PFSK-1 (cell line): ENCODE results near the gene HLCS.

Experiments
- FOXP2 ChIP-seq: optimal IDR thresholded peaks from 2 replicates; pipeline ENCODE3; 2011; ENCODE audit warnings: borderline replicate concordance, control low read depth, inconsistent platforms; ENCODE audit not compliant: insufficient read depth; ENCODE audit errors: extremely low read length, extremely low read depth
- REST ChIP-seq, 2 experiments: IDR thresholded peaks; 2 replicates each; pipeline versions ENCODE4 v1.6.1 to v1.8.0; 2011 to 2012; ENCODE audit warnings: low read depth in 2 of 2, low read length in 2 of 2, control low read depth in 1 of 2, inconsistent platforms in 1 of 2, mild to moderate bottlenecking in 1 of 2, moderate library complexity in 1 of 2; ENCODE audit not compliant: insufficient read depth in 1 of 2
- TAF1 ChIP-seq: IDR thresholded peaks from 2 replicates; pipeline ENCODE4 v1.6.1; 2012; ENCODE audit warnings: low read length, control low read depth, borderline replicate concordance; ENCODE audit not compliant: insufficient read depth

DNA sequence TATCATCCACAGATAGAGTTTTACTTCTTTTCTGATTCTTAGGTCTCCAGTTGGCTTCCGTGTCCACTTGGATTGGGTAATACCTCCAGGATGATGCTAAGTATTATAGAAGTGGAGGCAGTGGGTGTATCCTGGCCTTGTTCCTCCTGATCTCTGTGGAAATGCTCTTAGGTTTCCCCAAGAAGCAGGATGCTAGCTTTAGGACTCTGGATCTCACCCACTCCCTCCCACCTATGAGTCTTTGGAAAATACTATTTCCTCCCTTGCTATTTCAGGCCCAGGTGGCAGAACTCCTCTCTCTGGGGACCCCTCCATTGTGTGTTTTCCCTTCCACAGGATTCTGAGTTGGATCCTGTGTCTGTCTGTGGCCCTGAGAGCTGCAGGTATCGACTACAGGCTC, 180.9 kb downstream of the HLCS start:
- no peak for TF ChIP-seq FOXP2
- TF ChIP-seq REST (IDR thresholded peaks at IDR 0.05; ENCODE audit: insufficient read depth in 1 of 2, low read depth in 2 of 2, low read length in 2 of 2), result no peak
- TF ChIP-seq TAF1, result no peak
